GM21390 (cell line): ENCODE data around the gene DUSP8.
"Not testable (repeated sequence)": the region's sequence is repeated elsewhere in the genome, so short reads cannot be mapped to it uniquely, and the experiment has no call there.

ENCODE experiments used
- ATAC-seq: cut with Tn5 transposase; IDR thresholded peaks from one replicate; pipeline ENCODE4 v1.9.1; 2021; ENCODE audit not compliant: unreplicated experiment

DUSP8 gene

DNA sequence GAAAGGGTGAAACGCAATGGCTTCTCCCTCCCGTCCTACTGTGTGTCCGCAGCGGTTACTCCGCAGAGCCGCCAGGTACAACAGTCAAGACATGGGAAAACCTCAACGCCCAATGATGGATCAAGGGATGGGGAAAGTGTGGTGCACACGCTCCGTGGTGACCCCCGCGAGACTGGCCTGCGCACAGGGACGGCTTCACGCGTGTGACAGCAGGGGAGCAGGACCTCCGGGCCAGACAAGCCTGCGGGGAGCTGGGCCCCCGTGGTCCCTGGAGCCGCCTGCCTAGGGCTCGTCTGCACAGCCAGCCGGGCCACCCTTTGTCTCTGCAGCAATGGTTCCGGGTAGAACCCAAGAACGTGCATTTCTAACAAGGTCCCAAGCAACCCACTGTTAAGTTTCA is 53.8 kb downstream of the DUSP8 start:
- no peak for ATAC-seq

DNA sequence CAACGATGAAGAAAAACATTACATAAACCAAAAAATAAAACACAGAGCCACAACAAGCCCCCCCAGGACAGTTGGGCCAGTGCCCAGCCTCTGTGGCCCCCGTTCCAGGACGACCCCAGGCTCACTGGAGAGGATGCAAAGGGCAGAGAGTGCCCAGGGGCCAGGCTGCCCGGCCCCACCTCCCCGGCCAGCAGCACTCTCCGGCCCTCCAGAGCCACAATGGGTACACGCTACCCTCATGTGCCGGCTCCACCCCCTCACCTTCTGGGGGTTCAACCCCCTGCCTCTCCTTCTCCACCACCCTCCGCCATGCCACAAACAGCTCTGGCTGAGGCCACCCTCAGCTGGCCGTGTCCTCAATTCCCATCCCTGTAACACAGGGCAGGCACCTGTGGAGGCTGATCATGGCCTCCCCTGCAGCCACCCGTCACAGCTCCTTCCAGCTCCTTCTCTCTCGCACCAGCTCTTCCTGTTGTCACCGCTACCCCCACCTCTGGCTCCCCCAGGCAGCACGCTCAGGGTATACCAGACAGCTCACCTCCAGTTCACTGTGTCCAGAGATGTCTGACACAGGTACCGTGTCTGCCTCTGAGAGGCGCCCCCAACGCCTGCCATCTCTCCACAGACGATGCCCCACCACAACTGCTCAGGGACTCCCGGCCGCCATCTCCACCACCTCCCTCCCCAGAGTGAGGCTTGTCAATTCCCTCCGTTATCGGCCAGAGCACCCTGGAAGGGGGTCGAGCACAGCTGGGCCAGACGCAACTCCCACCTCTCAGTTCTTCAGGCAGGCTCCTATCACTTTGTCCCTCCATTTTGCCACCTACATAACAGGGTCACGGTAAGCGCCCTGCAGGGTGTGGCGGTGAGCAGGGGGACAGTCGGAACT is 54.7 kb downstream of the DUSP8 start:
- no peak for ATAC-seq

GRCh38 chr11:1516273-1517067 is 55.6 kb downstream of the DUSP8 start:
- ATAC-seq = no peak

GRCh38 chr11:1515082-1516060 is 56.7 kb downstream of the DUSP8 start:
- no peak for ATAC-seq

- no peak for ATAC-seq
Measured at GRCh38 chr11:1514336-1515061, 57.6 kb downstream of the DUSP8 start.

GRCh38 chr11:1513326-1514296 is 58.5 kb downstream of the DUSP8 start:
- no peak for ATAC-seq

DNA sequence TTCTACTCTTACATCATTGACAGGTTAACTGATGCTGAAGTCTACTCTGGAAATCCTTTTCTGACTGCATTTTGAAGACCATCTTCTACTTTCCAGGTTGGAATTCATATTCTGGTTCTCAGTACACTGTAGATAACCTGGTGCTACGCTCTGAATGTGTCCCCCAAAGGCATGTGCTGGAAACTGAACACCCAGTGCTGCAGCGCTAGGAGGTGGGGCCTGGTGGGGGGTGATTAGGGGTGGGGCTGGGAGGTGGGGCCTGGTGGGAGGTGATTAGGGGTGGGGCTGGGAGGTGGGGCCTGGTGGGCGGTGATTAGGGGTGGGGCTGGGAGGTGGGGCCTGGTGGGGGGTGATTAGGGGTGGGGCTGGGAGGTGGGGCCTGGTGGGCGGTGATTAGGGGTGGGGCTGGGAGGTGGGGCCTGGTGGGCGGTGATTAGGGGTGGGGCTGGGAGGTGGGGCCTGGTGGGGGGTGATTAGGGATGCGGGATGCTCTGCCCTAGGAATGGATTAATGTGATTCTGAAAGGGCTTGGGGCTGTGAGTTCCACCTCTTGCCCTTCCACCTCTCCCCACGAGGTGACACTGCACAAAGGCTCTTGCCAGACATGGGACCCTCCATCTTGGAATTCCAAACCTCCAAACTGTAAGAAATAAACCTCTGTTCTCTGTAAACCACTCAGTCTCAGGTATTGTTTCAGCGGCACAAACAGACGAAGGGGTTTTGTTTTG is 59.4 kb downstream of the DUSP8 start:
- ATAC-seq = not testable (repeated sequence)

- no peak for ATAC-seq
Measured at GRCh38 chr11:1511937-1512496, 60.1 kb downstream of the DUSP8 start.

DNA sequence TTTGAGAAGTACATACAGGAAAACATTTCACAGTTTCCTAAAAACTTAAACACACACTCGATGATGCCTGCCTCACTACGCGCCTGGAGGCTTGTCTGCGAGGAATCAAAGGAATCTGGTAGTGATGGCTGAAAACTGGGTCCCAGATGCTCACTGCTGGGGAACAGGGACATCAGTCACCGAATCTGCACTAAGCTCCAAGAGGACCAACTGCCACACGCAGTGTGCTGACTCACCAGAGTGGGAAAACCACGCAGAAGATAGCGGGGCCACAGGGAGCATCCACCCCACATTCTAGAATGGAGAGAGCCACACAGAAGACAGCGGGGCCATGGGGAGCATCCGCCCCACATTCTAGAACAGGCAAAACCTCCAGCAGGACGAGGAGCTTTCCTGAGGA is 61.1 kb downstream of the DUSP8 start:
- no peak for ATAC-seq

GRCh38 chr11:1510351-1510750 is 61.7 kb downstream of the DUSP8 start:
- not testable (repeated sequence) for ATAC-seq

- no peak for ATAC-seq
Measured at GRCh38 chr11:1509626-1510255, 62.3 kb downstream of the DUSP8 start.

DNA sequence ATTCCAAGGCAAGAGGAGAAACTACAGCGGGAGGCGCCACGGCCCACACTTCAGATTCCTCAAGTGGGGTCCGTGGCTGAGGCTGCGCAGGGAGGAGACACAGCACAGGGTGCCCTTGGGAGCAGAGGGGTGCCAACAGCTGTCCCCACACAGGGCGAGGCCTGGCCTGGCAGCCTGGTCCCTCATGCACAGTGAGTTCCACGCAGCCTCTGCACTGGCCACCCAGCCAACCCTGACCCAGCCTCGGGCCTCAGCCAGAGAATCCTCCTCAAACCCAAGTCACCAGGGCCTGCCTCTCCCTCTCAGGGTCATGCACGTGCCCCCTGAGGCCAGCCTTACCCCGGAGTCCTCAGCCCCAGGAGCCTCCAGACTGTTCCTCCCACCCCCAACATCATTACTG is 63.1 kb downstream of the DUSP8 start:
- no peak for ATAC-seq

- no peak for ATAC-seq
Measured at GRCh38 chr11:1508491-1508891, 63.6 kb downstream of the DUSP8 start.

GRCh38 chr11:1507381-1508140 is 64.5 kb downstream of the DUSP8 start:
- ATAC-seq = no peak

- ATAC-seq = no peak
Measured at GRCh38 chr11:1506981-1507380, 65.1 kb downstream of the DUSP8 start.

DNA sequence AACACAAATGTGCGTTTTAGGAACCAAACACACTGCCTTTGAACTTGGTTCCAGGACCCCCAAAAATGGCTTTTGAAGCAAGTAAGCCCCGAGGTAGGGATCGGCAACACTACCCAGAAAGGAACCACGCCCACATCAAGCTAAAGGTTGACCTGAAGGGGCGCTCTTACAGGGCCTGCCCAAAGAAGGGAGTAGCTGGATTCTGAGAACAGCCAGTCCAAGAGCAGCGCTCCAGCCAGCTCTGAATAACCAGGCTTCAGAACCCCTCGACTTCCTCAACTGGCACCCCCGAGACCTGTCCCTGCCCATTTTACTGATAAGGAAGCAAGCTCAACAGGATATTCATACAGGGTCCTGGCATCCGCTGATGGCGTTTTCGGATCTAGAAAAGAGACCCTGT is 66.6 kb downstream of the DUSP8 start:
- no peak for ATAC-seq
